A673 (cell line): Measurements from ENCODE around the gene FSTL4. TPM values are rescaled to one million over a fixed set of nuclear protein-coding genes. Genes with fewer than 3 reads are reported as not detected.

ENCODE experiments used
- BruUV-seq: library from RNA; stranded (reverse); fragments of 400-500 nt; replicated peaks from 2 replicates; lab custom pipeline; 2021; lab: Mats Ljungman, UMichigan
- CTCF ChIA-PET: fragments of 300-600 bp; sonication (Branson Sonifier 250); formaldehyde crosslinking; loops from one replicate; lab custom pipeline; 2022; ENCODE audit warnings: antibody characterized with exemption; lab: Charles Lee
- POLR2A ChIA-PET: fragments of 300-600 bp; sonication (Branson Sonifier 250); formaldehyde crosslinking; loops from one replicate; lab custom pipeline; 2022; ENCODE audit warnings: antibody characterized with exemption; ENCODE audit not compliant: low non-redundant PET; lab: Charles Lee
- DNase-seq: peaks from one replicate; pipeline ENCODE4 v3.0.0-alpha.2; 2015; ENCODE audit warnings: low spot score
- H3K27ac ChIP-seq: fragments of 200-600 bp; sonication (generic); 2 replicates; pipeline ENCODE4 v1.5.1; 2016; ENCODE audit warnings: mixed run types, low read depth, mild to moderate bottlenecking, mixed read lengths, antibody characterized with exemption, low read length; ENCODE audit not compliant: poor library complexity, severe bottlenecking
- H3K27me3 ChIP-seq: fragments of 200-600 bp; sonication (generic); replicated peaks from 2 replicates; pipeline ENCODE4 v1.6.1; 2017; ENCODE audit warnings: mixed run types, low read depth, mild to moderate bottlenecking, mixed read lengths, antibody characterized with exemption, low read length; ENCODE audit not compliant: insufficient read depth, poor library complexity
- H3K36me3 ChIP-seq: fragments of 200-600 bp; sonication (generic); 2 replicates; pipeline ENCODE4 v1.6.1; 2016; ENCODE audit warnings: mixed run types, mild to moderate bottlenecking, mixed read lengths, antibody characterized with exemption, low read length; ENCODE audit not compliant: insufficient read depth, poor library complexity, severe bottlenecking
- H3K4me1 ChIP-seq: fragments of 200-600 bp; sonication (generic); 2 replicates; pipeline ENCODE4 v1.6.1; 2017; ENCODE audit warnings: mixed run types, mild to moderate bottlenecking, mixed read lengths, antibody characterized with exemption, low read length; ENCODE audit not compliant: insufficient read depth, poor library complexity, severe bottlenecking
- H3K4me3 ChIP-seq: fragments of 200-600 bp; sonication (generic); 2 replicates; pipeline ENCODE4 v1.5.1; 2016; ENCODE audit warnings: low read depth, mixed run types, mild to moderate bottlenecking, mixed read lengths, low read length; ENCODE audit not compliant: poor library complexity, severe bottlenecking
- H3K9me3 ChIP-seq: fragments of 200-600 bp; sonication (generic); 2 replicates; pipeline ENCODE4 v1.6.1; 2016; ENCODE audit warnings: mixed run types, low read depth, mild to moderate bottlenecking, mixed read lengths, antibody characterized with exemption, low read length; ENCODE audit not compliant: poor library complexity, severe bottlenecking
- CTCF ChIP-seq: fragments of 300-800, 200-600 bp; sonication (generic); conservative IDR thresholded peaks from 2 replicates; pipeline ENCODE4 v1.5.1; 2017; ENCODE audit warnings: low read depth, mild to moderate bottlenecking, antibody characterized with exemption, low read length, moderate library complexity, mixed read lengths
- EZH2 ChIP-seq: fragments of 200-600 bp; sonication (generic); IDR thresholded peaks from 2 replicates; pipeline ENCODE4 v1.6.1; 2017; ENCODE audit warnings: borderline replicate concordance, low read depth, mild to moderate bottlenecking, mixed read lengths, antibody characterized with exemption, low read length; ENCODE audit not compliant: poor library complexity, severe bottlenecking
- intact Hi-C: fragments of 100-400 bp; cut with micrococcal nuclease; formaldehyde crosslinking; loops from one replicate; pipeline ENCODE4 v1.10.0; 2022; ENCODE audit not compliant: unreplicated experiment
- total RNA-seq: library from RNA; stranded (reverse); gene quantifications from 2 replicates; pipeline ENCODE4 v1.2.3, GENCODE V29; 2021

Gene FSTL4
- total RNA-seq, 1 experiment from 2014 or later, result 0.86 TPM

GRCh38 chr5:133401731-133402347 is 210.5 kb downstream of the FSTL4 start:
- ChIA-PET POLR2A (no interaction called here), CTCF (no interaction called here)
- TF ChIP-seq CTCF (no peak), EZH2 (no peak)
- H3K4me3 ChIP-seq, result no peak overlapping the region
- no TSS peak for BruUV-seq
- no peaks in the 10 kb centered on the region for H3K36me3 ChIP-seq
- H3K27ac ChIP-seq, result no peak overlapping the region
- no peaks in the 10 kb centered on the region for H3K27me3 ChIP-seq
- peaks cover 4% of the 10 kb centered on the region for H3K4me1 ChIP-seq
- intact Hi-C loops, result no loop called here
- H3K9me3 ChIP-seq, result no peaks in the 10 kb centered on the region
- DNase-seq, result no peak

GRCh38 chr5:133400831-133401351 is 211.4 kb downstream of the FSTL4 start:
- H3K36me3 ChIP-seq, result no peaks in the 10 kb centered on the region
- no peak for DNase-seq
- ChIA-PET CTCF (no interaction called here), POLR2A (no interaction called here)
- no TSS peak for BruUV-seq
- H3K4me1 ChIP-seq, result peaks cover 7% of the 10 kb centered on the region
- H3K27ac ChIP-seq, result no peak overlapping the region
- TF ChIP-seq EZH2 (no peak), CTCF (no peak)
- H3K27me3 ChIP-seq, result no peaks in the 10 kb centered on the region
- no peak overlapping the region for H3K4me3 ChIP-seq
- intact Hi-C loops, result no loop called here
- no peaks in the 10 kb centered on the region for H3K9me3 ChIP-seq

GRCh38 chr5:133400120-133400519 is 212.2 kb downstream of the FSTL4 start:
- no peaks in the 10 kb centered on the region for H3K27me3 ChIP-seq
- intact Hi-C loops, result no loop called here
- no peak for DNase-seq

More at GRCh38 chr5:133400120-133400519, 212.2 kb downstream of the FSTL4 start:
- ChIA-PET CTCF (no interaction called here), POLR2A (interaction anchor here (0.5 kb wide), 1 partner anchor 58 kb away, joined by 3 read pairs; no protein-coding TSS in a partner anchor)
- no peaks in the 10 kb centered on the region for H3K9me3 ChIP-seq
- H3K4me3 ChIP-seq, result no peak overlapping the region
- TF ChIP-seq EZH2, result no peak
- H3K36me3 ChIP-seq, result no peaks in the 10 kb centered on the region
- no peak overlapping the region for H3K27ac ChIP-seq
- H3K4me1 ChIP-seq, result peaks cover 7% of the 10 kb centered on the region
- BruUV-seq, result no TSS peak
